Measurements from ENCODE around the gene SCN11A.

The SCN11A gene

DNA sequence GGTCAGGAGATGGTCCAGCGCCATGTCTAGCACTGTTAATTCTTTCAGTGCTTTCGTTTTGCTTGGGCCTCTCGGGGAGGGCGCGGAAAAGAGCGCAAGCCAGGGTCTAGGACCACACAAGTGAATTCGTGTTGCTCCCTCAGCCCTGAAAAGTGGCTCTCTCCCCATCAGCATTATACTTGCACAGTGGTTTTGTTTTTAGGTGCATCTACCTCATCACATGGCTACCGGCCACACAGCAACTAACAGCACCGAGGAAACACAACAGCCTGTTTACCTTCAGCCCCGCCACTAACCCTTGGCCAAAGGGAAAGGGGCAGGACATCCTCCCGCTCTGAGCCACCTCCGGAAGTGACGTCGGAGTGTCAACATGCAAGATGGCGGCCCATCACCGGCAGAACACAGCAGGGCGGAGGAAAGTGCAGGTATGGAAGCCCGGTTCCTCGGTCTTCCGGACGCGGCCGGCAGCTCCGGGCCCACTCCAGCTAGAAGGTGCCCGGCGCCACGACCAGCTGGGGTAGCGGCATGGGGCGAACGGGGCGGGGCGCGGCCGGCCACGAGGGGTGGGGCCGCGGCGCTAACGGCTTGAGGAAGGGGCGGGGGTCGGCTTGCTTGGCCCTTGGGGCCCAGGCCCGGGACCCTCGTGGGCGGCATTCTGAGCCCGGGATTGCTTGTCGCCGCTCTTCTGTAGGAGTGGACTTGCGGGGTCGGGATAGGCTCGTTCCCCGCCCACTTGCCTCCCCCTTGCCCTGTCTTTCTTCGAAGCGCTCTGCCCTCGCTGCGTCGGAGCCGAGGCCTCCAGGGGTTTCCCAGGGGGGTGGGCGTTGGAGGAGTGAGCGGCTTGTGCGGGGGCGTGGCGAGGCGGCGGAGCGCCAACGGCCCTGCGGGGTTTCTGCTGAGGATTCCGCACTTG lies at the start of gene SCN11A, which contains the start of gene WDR48:
Gene SCN11A (minus strand): TSS at position 296 of the 913 bp plus-strand sequence. CDS start 101,582 bp downstream, outside the sequence.
Gene WDR48 (plus strand): TSS at position 368 of the 913 bp plus-strand sequence. CDS start 10 bp downstream, at position 378.
- DNase-seq: peak; percentile 70

DNA sequence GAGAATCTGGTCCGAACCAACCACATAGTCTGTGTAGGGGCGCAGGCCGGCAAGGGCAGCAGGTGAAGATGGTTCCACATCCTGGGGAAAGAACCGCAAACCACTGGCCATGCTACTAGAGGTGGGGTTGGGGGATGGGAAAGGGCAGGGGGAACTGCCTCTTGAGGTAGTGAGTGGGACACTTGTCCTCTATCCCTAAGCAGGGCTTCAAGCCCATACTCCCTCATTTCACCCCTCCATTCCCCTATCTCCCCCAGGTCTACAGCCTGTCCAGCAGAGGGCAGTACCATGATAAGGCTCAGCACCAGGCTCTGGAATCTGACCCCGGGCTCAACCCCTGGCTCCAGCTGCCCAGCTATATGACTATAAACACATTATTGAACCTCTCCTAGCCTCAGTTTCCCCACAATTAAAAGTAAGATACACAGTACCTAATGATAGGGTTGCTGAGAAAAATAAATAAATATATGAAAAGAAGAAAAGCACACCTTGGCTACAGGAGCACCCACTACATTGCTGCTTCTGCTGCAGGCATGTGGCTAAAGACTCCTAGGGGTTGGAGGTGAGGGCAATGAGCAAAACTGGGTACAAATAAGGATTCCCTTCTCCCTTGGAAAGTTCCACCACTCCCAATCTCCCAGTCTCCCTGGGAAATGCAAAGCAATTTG lies 49.4 kb upstream of the SCN11A start:
- DNase-seq: no peak

DNA sequence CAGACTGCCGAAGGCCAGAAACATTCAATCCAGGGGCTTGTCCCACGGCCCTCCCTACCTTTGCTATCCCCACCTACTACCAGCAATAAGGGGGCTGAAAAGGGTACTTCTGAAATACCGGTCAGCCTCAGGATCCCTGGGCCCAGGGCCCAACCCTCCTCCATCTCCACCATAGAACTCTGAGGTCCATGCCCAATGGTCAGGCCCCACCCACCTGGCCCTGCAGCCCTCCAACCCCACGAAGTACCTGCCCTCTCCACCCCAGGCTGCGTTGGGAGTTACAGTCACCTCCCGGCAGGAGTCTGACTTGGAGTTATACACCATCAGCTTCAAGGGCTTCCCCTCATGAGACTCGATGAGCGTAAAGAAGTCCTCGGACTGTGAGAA lies 48.7 kb upstream of the SCN11A start:
- no peak for DNase-seq

DNA sequence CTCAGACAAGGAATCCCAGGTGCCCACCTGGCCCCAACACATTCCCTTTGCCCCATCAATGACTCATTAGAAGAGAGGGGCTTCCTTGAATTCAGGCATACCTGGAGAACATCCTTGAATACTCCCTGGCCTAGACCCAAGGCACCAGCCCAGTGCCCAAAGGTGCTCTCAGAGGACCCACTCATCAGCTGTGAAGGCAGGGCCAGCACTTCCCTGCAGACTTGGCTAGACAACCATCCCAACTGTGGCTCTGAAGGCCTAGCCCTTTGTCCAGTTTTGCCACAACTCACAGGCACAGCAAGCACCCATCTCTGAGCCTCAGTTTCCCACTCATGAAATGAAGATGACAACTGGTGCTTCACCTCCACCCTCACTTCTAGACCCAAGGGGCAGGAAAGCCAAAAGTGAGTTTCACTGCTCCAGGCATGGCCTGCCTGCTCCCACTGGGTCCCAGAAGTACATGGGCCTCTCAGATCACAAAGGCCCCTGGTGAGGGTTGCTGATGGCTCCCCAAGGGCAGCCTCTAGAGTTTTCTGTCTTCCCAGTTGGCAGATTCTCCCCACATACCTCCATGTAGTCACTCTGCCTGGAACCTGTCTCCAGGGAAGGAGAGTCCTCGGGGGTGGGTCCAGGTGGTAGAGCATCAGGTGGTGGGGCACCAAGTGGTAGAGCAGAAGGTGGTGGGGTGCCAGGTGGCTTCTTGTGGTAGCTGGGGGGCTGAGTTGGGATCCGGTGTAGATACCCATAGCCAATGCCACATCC lies 48.2 kb upstream of the SCN11A start:
- no peak for DNase-seq

DNA sequence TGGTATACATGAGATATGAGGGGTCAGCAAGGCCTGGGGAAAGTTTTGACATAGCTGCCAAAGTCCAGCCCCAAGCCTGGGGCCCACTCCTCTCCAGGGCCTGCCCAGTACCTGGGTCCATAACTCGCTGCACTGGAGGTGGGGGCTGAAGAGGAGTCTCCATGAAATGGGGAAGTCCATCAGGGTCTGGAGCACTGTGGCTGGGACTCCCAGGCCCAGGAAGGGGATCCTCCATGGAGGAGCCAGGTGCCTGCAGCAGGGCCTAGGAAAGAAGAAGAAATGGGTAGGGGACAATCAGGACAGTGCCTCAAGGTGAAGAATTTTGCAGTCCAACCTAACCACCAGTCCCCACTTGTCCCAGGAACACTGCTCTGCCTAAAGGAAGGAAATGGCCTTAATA lies 47.5 kb upstream of the SCN11A start:
- no peak for DNase-seq

DNA sequence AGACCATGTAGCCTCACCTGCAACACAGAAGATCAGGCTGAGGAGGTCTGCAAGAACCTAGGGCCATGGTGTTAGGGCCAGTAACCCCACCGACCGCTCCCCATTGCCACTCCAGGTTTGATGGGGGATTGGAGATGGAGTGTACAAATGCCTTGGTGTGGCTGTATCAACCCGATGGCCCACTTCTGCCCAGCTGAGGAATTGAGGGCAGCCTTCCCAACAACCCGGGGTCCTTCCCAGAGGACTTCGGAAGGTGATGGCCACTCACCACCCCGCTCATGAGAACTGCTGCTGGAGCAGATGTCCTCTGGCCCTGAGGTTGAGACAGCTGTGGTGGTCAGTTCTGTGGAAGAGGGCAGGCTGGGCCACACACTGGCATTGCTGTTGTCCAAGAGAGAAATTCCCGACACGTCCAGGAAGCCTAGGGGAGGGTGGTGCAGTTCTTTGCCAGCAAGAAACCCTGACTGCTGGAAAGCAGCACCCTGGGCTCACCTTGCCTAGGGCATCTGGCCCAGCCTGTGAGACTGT lies 46.8 kb upstream of the SCN11A start:
- no peak for DNase-seq

DNA sequence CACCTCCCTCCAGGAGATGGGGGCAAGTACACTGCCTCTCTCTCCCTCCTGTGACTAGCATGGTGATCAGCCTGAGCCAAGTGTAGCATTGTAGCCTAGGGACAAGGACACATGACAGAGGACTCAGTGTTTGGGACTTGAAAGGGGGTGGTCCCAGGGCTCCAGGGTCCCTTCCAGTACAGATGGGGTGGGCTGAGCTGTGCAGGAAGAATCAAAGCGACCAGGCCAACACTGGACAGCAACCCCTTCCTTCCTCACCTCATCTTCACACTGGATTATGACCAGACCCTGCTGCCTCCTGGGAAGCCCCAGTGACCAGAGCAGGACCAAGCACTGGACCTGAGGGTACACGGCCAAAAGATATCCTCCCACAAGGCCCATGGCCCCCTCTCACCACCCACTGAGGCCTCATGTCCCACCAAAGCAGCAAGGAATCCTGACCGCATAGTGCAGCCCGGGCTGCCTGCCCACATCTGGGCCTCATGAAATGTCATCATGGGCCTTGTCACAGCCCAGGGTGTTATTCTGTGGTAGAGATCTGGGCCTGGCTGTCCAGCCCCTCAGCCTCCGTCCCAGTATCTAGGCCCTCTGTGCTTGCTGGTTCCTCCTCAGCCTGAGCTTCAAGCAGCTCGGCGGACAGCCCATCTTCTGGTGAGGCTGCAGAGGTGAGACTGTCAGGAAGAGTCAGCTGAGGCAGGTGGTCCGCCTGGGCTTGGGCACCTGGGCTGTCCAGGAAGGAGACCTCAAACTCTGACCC lies 46.1 kb upstream of the SCN11A start:
- no peak for DNase-seq

DNA sequence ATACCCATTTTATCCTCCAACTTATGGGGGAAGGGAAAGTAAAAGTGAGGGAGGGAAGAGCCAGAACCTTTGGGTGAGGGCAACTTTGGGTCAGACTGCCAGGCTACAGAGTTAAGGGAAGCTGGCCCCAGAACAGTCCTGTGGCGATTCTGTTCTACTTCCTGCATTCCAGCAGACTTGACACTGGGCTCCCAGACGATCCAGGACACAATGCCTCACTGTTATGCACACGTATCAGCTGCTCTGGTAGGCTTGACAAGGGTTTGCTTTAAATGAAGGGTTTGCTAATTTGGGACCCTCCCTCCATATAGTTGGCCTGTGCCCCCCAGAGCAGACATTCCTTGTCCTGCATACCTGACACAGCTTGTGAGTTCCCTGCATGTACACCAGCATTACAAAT lies 45.0 kb upstream of the SCN11A start:
- DNase-seq: no peak

DNA sequence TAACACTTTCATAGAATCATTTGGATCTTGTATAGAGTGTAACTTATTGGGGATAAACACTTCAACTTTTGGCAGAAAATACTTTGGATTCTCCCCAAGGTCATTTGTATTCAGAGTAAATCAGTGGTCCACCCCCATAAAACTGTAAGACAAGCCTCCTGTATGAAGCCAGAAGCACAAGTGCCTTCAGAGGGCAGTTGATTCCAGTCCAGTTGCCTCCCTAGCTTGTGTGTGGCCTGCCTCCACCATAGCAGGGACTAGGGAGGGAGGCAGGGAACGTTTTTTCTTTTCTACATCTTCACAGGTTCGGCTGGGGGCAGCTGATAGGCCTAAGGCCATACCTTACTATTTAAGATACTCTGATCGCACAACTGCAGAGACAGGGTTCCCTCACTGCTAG lies 44.0 kb upstream of the SCN11A start:
- no peak for DNase-seq

DNA sequence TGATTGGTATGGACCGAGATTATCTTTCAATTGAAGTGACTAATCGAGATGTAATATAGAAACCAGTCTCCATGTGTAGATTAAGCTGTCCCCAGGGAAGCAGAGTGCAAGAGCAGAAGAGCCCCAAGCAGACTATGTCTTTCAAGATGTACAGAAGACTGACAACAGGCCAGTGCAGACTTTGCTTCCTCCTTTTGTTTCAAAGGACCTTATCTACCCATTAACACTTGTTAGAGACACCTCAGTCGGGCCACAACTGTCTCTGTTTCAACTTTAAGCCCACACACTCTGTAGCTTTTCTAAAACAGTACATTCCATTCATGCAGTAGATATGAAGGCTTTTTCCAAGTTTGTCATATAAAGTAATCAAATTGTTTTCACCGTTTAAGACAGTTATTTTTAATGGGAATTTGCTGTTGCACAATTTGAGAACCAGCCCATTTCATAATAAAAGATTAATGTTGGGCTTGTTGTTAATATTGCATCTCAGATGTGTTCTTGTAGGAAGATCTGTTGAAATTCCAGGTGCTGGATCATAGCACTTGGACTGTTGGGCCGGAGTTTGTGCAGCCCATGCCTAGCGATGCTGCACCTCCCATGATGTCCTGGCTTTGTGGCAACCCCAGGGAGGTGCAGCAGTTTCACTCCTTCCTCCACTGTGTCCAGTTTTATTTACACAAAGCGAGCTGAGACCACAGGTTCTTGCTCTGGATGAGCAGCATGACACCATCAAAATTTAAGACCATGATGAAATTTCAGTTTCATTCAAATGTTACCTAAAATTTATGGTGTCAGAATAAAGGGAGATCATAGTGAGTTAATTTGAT lies 43.3 kb upstream of the SCN11A start:
- no peak for DNase-seq

DNA sequence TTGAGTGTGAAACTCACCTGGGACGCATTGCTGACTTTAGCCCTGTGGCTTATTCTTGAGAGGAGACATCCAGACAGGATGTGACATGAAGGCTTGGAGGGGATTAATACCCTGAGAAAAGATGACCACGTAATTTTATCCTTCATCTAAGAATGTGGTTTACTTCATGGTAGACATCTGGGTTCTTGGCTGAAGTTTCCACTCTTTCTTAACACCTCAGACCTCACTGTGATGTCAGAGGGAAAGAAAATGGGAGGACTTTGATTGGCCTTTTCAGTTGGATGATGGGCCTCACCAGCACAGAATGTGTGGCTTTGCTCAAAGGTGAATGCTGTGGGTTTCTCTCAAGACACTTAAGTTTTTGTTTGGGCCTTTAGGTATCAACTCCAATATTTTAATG lies 39.2 kb upstream of the SCN11A start:
- DNase-seq: no peak

DNA sequence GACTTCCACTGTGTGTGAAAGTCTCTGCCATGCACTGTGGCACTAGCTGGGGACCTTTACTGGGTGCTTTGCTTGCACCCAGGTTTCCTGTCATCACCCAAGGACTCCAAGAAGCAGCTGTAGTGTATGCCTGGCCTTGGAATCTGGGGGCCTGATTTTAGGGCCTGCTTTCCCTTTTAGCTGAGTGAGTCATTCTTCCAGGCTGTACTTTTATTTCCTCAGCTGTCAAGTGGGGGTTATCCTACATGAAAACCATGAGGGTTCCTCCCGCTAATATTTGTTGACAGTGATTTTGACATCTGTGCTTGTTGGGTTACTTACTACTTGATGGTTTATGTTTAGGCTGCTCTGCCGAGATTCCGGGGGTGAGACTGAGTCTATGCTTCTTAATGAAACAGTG lies 37.1 kb upstream of the SCN11A start:
- no peak for DNase-seq

DNA sequence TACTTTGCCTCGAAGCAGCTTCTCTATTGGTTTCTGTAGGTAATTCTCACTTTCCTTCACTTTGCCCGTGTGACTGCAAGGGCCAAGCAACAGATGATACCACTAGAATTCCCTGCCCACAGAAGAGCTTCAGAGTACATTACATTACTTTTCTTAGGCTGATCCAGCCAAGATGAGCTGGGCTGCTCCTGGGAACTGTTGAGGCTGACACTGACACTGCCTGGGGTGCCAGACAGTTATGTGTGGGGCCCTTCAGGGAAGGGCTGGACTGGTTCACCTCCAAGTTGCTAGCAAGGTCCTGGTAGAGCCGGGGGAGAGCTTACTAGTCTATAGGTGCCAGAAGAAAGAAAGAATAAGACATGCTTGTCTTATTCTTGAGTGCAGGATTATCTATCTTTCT lies 36.7 kb upstream of the SCN11A start:
- no peak for DNase-seq

DNA sequence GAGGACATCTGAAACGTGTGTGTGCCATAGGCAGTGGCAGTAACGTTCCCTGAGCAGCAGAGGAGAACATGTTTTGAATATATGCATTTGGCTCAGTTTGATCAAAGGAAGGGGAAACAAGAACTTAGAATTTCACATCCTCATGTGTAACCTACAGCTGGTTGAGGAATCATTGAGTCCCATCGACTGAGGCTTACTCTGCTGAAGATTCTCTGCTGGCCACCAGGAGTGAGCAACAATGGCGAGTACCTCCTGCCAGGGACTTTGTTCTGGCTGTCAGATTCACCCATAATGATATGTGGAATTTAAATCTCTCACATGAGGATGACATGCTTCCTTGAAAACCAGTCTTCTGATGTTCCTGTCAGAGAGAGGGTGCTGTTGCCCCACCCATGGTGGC lies 34.4 kb upstream of the SCN11A start:
- DNase-seq: no peak

DNA sequence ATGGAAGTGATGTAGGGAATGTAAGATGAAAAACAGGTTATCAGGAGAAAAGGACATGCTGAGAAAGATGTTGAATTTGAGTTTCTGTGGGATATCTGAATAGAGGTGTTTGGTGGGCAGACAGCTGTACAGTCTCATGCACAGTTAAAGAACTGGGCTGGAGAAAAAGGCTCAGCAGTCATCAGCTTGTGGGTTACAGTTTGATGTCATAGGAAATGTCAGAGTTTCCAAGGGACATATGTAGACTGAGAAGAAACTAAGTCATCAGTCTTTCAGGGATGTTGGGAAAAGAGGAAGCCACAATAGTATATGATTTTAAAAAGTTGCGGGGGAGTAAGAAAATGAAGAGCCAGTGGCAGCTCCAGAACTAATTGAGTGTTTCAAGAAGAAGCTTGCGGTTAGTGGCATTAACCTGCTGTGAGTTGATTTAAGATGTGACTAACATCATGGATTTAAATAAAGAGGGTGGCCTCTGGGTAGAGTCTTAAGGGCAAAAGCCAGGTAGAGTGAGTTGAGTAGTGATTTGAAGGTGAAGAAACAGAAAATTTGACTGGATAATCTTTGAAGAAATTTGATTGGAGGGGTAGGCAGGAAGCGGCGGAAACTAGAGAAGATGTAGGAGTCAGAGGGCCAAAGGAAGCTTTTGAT lies 31.0 kb upstream of the SCN11A start:
- no peak for DNase-seq

DNA sequence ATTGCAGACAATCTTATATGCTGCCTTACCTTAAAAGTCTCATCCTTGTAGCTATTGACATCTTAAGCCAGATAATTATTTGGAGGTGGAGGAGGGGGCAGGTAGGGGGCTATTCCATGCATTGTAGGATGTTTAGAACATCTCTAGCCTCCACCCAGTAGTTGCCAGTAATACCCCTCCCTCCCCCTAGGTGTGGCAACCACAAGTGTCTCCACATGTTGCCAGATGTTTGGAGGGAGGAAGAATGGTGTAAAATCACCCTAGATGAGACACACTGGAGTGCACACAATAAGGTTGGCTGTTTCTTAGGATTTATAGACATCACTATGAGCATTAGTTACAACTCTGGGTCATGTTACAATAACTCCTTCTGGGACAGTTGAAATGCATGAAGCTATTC lies 28.3 kb upstream of the SCN11A start:
- no peak for DNase-seq

DNA sequence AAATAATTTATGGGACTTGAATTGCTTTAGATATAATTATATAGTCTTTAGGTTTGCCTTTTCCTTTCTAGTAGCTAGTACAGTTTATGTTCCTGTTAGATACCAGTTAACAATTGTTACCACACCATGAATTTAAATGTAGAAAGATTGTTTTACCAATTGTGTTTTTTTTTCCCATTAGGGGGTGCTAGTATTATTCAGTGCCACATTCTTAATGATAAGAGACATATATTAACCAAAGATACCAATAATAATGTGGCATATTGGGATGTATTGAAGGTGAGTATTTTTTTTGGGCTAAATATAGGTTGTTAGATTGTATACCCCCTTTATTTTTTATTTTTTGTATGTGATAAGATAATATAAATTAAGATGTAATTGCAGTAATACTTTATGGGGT lies 27.8 kb upstream of the SCN11A start:
- DNase-seq: no peak

DNA sequence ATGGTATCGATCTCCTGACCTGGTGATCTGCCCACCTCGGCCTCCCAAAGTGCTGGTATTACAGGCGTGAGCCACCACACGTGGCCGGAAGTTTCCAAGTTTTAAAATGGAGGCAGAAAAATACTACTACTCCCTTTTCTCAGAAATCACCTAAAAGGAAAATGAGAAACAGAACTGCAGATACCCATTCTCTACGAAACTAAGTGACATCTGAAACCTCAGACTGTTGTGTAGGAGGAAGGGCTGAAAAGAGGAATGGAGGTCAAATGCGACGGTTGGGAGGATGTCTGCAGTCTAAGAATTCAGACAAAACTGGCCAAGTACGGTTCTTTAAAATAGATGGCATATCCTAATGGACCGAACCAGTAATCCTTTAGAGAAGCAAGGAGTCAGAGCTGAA lies 24.2 kb upstream of the SCN11A start:
- DNase-seq: no peak

DNA sequence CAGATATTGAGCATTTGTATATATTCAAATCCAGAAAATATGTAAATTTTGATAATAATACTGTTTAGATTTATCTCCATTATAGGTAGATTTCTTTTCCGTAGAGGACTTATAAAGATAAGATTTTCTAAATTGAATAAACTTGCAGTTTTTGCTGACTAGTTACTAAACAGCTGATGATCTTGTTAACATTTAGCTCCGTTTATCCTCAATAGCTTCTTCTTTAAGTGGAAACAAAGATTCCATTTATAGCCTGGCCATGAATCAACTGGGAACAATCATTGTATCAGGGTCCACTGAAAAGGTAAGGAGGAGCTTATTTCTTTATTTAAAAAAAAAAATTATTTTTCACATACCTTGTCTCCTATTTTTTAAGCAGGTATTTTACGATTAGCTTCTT lies 16.8 kb upstream of the SCN11A start:
- DNase-seq: no peak

DNA sequence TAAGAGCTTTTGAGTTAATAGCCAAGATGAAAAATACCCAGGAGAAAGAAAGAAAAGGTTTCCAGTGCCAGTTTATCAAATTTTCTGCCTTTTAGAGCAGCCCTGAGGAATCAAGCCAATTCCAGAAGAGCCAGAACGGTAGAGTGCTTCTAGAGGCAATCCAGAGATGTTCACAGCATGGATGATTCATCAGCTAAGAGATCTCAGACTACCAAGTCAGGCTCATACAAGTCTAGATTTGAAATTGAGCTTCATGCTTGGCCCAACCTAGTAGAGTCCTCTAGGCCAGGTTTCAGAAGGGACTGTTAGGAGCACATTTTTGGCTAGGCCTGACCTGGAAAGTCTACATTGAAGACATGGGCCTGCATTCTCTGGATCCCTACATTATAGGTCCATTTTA lies 15.5 kb upstream of the SCN11A start:
- no peak for DNase-seq

DNA sequence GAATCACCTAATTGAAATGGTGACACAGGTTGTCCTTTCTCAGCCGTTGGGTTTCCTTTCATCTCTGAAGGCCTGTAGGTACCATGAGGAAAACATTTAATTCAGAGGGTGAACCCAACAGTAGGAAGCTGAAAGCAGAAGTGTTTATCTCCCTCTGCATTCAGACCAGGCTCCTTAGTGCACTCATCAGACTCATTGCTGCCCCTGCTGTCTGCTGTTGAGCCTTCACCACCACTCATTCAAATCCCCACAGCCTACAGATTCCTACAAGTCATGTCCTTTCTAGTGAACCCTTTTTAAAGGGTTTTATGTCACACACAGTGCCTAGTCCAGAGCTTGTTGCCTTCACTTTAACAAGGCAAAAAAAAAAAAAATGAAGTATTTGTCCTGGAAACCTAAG lies 13.5 kb upstream of the SCN11A start:
- DNase-seq: no peak
